Astrocyte of the cerebellum (primary cell): ENCODE measurements around the gene PLAU.

Experiments
- DNase-seq: peaks from one replicate; pipeline ENCODE4 v3.0.0-alpha.2; 2011; ENCODE audit warnings: low read depth
- H3K4me3 ChIP-seq: 2 replicates; pipeline ENCODE4 v1.5.1; 2011; ENCODE audit warnings: mild to moderate bottlenecking, low read depth, low read length, moderate library complexity
- CTCF ChIP-seq: IDR thresholded peaks from 2 replicates; pipeline ENCODE4 v1.5.1; 2012; ENCODE audit warnings: low read length, low read depth, moderate library complexity, mild to moderate bottlenecking; ENCODE audit errors: missing control alignments
- in situ Hi-C: cut with HindIII; loops from 2 replicates; pipeline ENCODE4 v1.10.0; 2017; ENCODE audit warnings: low sequenced_read_pairs

Gene PLAU

GRCh38 chr10:73907841-73908517, 3.0 kb upstream of the PLAU start:
- H3K4me3 ChIP-seq, result no peak overlapping the region
- no peak for DNase-seq
- no peak for TF ChIP-seq CTCF
- in situ Hi-C loops, result no loop called here

GRCh38 chr10:73908853-73909539, 1.9 kb upstream of the PLAU start:
- TF ChIP-seq CTCF, result no peak
- H3K4me3 ChIP-seq, result peak overlapping the region; percentile 12
- peak; percentile 89 for DNase-seq
- in situ Hi-C loops, result no loop called here

GRCh38 chr10:73909540-73910115, 1.3 kb upstream of the PLAU start:
- H3K4me3 ChIP-seq, result peak overlapping the region; percentile 12
- no peak for DNase-seq
- in situ Hi-C loops, result no loop called here
- no peak for TF ChIP-seq CTCF

- H3K4me3 ChIP-seq, result peak overlapping the region; percentile 80
- TF ChIP-seq CTCF, result no peak
- DNase-seq, result no peak
- in situ Hi-C loops, result no loop called here
Observed at GRCh38 chr10:73910401-73910763, 550 bp upstream of the PLAU start.

- in situ Hi-C loops, result no loop called here
Observed at GRCh38 chr10:73911553-73912004, 647 bp downstream of the PLAU start.

GRCh38 chr10:73914036-73914435, 3.1 kb downstream of the PLAU start:
- in situ Hi-C loops, result no loop called here
- DNase-seq, result no peak
- peak overlapping the region; percentile 80 for H3K4me3 ChIP-seq
- TF ChIP-seq CTCF, result no peak

More at GRCh38 chr10:73911553-73912004, 647 bp downstream of the PLAU start:
- peak overlapping the region; percentile 80 for H3K4me3 ChIP-seq
- no peak for TF ChIP-seq CTCF
- DNase-seq, result no peak
